Peyer's patch (tissue), 4 donors: ENCODE data around the gene MPHOSPH6.

Source experiments
- POLR2A ChIP-seq, 2 donors: fragments of 450-650 bp; IDR thresholded peaks; one replicate each; pipeline ENCODE4 v1.5.1; 2017; ENCODE audit warnings: antibody characterized with exemption in 2 of 2, mild to moderate bottlenecking in 2 of 2, moderate library complexity in 2 of 2
- TF ChIP-seq, protein P1 (sequence below), 6 experiments: fragments of 450-650 bp in 4 of 6; fragments of 200-600 bp in 2 of 6; sonication (generic) in 1 of 6; IDR thresholded peaks; one replicate each; pipeline ENCODE4 v1.5.1; 2017 to 2019; ENCODE audit warnings: antibody characterized with exemption in 6 of 6, mild to moderate bottlenecking in 3 of 6, moderate library complexity in 1 of 6

DNA sequence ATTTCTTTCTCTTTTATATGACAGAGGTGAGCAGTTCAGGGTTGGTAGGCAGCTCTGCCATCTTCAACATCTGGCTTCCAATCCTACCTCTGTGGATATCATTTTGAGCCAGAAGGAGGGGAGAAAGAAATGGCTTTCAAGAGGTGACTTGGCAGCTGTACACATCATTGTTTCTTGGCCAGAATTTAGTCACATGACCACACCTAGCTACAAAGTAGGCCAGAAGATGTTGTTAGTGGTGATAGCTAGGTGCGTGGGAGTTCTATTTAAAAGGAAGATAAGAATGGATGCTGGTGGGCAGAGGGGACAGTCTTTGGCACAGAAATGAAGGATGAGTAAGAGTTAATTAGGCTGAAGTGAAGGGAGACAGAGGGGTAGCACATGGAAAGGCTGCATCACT lies 29.2 kb upstream of the MPHOSPH6 start:
- no peak for TF ChIP-seq POLR2A (IDR thresholded peaks at IDR 0.05)
- TF ChIP-seq, protein P1, sequence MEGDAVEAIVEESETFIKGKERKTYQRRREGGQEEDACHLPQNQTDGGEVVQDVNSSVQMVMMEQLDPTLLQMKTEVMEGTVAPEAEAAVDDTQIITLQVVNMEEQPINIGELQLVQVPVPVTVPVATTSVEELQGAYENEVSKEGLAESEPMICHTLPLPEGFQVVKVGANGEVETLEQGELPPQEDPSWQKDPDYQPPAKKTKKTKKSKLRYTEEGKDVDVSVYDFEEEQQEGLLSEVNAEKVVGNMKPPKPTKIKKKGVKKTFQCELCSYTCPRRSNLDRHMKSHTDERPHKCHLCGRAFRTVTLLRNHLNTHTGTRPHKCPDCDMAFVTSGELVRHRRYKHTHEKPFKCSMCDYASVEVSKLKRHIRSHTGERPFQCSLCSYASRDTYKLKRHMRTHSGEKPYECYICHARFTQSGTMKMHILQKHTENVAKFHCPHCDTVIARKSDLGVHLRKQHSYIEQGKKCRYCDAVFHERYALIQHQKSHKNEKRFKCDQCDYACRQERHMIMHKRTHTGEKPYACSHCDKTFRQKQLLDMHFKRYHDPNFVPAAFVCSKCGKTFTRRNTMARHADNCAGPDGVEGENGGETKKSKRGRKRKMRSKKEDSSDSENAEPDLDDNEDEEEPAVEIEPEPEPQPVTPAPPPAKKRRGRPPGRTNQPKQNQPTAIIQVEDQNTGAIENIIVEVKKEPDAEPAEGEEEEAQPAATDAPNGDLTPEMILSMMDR (IDR thresholded peaks at IDR 0.05): no peak
